Stimulated activated CD4-positive, alpha-beta T cell treated with anti-CD3 and anti-CD28 coated beads, Interleukin-4, amount 100 ng/mL, for 1 hour (primary cell): ENCODE measurements around the gene ATP13A2.

Source experiments
- DNase-seq: peaks from one replicate; pipeline ENCODE4 v3.0.0-alpha.2; 2020

Gene ATP13A2, protein sequence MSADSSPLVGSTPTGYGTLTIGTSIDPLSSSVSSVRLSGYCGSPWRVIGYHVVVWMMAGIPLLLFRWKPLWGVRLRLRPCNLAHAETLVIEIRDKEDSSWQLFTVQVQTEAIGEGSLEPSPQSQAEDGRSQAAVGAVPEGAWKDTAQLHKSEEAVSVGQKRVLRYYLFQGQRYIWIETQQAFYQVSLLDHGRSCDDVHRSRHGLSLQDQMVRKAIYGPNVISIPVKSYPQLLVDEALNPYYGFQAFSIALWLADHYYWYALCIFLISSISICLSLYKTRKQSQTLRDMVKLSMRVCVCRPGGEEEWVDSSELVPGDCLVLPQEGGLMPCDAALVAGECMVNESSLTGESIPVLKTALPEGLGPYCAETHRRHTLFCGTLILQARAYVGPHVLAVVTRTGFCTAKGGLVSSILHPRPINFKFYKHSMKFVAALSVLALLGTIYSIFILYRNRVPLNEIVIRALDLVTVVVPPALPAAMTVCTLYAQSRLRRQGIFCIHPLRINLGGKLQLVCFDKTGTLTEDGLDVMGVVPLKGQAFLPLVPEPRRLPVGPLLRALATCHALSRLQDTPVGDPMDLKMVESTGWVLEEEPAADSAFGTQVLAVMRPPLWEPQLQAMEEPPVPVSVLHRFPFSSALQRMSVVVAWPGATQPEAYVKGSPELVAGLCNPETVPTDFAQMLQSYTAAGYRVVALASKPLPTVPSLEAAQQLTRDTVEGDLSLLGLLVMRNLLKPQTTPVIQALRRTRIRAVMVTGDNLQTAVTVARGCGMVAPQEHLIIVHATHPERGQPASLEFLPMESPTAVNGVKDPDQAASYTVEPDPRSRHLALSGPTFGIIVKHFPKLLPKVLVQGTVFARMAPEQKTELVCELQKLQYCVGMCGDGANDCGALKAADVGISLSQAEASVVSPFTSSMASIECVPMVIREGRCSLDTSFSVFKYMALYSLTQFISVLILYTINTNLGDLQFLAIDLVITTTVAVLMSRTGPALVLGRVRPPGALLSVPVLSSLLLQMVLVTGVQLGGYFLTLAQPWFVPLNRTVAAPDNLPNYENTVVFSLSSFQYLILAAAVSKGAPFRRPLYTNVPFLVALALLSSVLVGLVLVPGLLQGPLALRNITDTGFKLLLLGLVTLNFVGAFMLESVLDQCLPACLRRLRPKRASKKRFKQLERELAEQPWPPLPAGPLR

DNA sequence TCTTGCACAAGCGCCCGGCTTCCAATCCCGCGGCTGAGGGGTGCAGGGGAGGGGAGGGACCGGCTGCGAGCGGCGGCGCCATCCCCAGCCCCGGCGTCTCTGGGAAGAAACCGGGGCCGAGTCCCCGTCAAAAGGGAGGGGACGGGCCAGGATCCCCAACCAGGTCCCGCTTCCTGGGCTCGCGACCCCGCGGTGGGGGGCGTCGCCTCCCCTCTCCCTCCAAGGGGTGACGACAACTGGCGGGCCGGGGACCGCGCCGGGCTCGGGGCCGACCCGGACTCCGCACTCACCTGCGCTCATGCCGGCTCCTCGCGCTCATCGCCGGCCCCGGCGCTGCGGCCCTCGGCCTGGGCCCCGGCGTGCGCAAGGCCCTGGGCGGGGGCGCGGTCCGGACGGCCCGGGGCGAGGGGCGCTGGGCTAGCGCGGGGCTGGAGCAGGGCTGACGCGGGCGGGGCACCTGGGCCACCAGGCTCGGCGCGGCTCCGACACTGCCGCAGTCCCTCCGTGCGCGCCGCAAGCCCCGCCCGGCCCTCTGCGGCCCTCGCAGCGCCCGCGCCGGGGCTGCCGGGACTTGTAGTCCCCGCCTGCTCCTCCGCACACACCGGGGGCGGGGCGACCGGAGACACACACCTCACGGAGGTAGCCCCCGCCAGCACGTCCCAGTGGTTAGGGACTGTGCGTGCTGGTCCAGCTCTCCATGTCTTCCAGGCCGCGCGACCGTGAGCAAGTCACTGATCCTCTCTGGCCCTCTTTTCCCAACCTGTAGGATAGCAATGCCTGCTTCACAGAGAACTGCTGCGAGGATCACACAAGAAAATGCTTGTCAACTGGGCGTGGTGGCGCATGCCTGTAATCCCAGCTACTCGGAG, at the start of gene ATP13A2:
TSS of gene ATP13A2 (minus strand) at position 490 of the 869 bp plus-strand sequence. CDS start at position 300, 190 bp downstream.
- peak; percentile 85 for DNase-seq

GRCh38 chr1:17061486-17061885, 49.8 kb upstream of the ATP13A2 start:
- DNase-seq = no peak

DNA sequence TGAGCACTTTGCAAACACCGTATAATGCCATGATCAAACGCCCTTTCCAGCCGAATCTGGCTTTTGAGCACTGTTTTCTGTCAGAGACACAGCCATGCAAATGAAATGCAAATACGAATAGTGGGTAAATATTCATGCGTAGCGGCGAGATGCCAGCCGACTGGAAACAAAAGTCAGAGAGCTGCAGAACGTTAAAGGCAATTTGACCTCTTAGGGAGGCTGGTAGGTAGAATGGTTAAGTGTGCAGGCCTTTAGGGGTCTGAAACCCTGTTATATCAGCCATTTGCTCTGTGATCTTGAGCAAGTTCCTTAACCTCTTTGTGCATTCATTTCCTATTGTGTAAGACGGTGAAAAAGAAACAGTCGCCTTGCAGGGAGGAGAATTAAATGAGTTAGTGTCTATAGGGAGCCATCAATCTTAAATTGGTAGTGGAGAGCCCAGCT, 48.6 kb upstream of the ATP13A2 start:
- DNase-seq = no peak

GRCh38 chr1:17059391-17060305, 47.9 kb upstream of the ATP13A2 start:
- DNase-seq = peak; percentile 20

DNA sequence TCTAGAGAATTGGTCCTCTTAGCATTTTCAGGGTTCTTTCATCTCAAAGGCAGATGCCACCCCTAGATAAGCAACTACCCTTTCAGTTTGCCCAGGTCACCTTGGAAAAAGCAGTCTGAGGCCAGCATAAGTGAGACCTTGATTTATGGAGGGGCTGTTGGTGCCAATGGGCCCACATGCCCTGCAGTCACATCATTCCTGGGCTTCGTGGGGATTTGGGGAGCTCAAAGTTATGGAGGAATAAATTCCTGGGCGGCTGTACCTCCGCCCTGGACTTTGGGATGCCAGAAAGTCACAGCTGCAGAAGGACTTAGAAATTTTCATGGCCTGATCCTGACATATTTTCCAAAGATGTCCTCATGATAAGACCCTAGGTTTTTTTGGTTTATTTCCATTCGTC, 44.8 kb upstream of the ATP13A2 start:
- DNase-seq = no peak

GRCh38 chr1:17055801-17056200, 44.1 kb upstream of the ATP13A2 start:
- no peak for DNase-seq

- DNase-seq = peak; percentile 98
Measured at GRCh38 chr1:17053685-17054410, 42.1 kb upstream of the ATP13A2 start, which contains the start of gene SDHB. TSS of gene SDHB (minus strand) at chr1:17054032. CDS start at chr1:17054019, 13 bp downstream.

DNA sequence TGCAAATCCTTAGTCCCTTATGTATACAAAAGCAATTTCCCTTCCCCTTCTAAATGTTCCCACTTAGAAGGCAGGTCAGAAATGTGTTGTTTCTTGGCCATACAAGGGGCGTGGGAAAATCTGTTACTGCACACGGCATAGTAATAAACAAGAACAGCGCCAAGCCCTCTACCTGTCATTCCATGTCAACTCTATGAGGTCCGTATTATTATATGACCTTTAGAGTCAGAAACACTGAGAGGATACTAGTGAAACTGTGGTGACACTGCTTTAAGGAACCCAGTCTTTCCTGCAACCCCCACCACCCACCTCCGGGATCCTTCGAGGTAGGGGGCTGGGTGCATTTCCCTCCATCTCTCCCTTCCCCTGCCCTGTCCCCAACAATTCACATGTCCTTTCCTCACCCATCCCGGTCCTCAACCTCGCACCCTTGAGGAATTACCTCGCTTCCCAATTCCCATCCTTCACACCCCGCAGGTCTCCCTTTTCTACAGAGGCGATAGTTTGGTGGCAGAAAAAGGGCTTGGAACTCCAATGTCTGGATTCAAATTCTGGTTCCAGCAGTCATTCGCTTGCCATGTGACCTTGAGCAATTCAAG, 41.5 kb upstream of the ATP13A2 start:
- DNase-seq = no peak

DNA sequence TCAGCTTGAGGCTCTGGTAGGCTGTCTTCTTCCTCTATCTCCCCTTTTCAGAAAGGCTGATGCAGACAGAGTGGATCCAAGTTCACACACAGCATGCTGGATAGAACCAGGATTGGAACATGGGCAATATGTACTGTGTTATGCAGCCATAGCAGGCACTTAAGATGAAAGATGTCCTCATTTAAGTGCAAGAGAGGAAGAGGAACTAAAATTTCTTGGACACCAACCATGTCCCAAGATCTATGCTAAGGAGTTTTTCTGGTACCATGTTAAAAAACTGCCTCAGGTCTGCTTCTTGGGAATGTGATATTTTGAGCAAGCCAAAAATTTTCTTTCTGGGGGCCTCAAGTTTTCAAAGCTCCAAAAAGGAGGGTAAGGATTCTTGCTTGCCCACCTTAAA, 40.9 kb upstream of the ATP13A2 start:
- DNase-seq = no peak

- no peak for DNase-seq
Measured at GRCh38 chr1:17052038-17052437, 40.3 kb upstream of the ATP13A2 start.

DNA sequence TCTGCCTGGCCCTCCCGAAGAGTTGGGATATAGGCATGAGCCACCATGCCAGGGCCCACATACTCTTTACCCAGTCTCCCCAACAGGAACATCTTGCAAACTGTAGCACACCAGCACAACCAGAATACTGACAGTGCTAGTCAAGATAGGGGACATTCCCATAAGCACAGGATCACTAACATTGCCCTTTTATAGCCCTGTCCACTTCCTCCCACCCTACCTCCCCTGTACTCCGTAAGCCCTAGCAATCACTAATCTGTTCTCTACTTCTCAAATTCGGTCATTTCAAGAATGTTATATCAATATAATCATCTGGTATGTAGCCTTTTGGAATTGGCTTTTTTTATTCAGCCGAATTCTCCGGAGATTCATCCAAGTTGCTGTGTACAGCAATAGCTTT, 36.2 kb upstream of the ATP13A2 start:
- no peak for DNase-seq

GRCh38 chr1:17046334-17046657, 34.6 kb upstream of the ATP13A2 start:
- DNase-seq = no peak

DNA sequence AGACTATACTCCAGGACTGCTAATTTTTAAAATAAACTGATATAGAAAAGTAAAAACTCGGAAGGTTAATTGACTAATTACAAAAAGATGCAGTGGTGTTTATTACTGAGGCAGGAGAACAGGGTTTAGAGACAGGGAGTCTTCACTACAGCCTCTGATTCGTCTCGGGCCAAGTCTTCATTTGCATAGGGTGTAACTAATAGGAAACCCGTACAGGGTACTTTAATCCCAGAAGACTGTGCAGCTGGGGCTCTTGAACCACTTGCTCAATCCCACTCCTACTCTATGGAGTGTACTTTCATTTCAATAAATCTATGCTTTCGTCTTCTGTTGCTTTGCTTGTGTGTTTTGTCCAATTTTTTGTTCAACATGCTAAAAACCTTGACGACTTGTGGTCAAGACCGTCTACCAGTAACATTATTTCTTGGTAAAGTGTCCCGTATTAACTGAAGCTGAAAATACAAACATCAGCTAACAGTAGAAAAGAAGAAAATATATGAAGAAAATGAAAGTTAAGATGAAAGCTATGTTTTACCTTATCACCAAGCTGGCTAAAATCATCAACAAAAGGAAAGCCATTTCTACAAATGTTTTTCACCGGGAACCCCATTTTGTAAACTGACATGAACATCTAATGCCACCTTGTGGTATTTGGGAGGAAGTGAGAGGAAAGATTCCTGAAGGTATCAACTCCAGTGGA, 34.1 kb upstream of the ATP13A2 start:
- DNase-seq = no peak

GRCh38 chr1:17045150-17045549, 33.4 kb upstream of the ATP13A2 start:
- no peak for DNase-seq

DNA sequence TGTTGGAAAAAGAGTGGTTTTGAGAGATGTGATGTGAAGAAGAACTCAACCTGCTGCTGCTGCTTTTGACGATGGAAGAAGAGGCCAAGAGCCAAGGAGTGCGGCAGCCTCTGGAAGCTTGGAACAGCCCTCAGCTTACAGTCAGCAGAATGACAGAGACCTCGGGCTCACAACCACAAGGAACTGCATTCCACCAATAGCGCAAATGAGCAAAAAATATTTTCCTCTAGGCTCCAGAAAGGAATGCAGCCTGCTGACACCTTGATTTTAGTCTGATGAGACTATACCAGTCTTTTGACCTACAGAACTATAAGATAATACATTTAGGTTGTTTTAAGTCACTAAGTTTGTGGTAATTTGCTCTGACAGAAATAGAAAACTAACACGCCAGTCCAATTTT, 31.9 kb upstream of the ATP13A2 start:
- no peak for DNase-seq

DNA sequence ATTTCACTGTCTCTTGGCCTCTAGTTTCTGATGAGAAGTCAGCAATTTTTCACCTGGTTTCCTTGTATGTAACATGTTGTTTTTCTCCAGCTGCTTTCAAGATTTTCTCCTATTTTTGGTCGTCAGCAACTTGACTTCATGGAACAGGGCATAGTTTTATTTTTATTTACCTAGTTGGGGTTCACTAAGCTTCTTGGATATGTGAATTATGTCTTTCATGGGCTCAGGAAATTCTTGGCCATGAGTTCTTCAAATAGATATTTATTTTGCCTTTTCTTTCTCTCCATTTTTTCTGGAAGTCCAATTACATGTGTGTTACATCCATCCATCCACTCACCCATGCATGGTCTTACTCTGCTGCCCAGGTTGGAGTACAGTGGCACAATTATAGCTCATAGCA, 28.4 kb upstream of the ATP13A2 start:
- DNase-seq = no peak

- no peak for DNase-seq
Measured at GRCh38 chr1:17039522-17039921, 27.8 kb upstream of the ATP13A2 start.

DNA sequence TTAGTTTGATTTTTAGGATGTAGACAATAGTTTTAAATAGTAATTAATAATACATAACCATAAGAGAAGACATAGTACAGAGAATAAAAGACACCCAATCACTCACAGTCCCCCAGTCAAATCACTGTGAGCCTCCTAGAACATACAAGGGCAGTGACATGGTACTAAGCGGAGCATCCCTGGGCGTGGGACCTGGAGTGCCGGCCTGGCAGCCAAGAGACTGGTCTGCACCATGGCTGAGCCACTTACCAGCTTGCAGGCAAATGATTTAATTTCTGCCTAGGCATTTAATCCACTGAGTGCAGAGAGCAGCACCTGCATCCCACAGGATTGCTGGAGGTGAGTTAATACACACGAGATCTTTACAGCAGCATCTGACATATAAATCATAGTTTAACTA, 21.8 kb upstream of the ATP13A2 start:
- no peak for DNase-seq

- no peak for DNase-seq
Measured at GRCh38 chr1:17032741-17033140, 21.0 kb upstream of the ATP13A2 start.
